ENCODE results near the gene NOP9.

- TF ChIP-seq CTCF (IDR thresholded peaks at IDR 0.05; ENCODE audit: borderline replicate concordance, extremely low read depth, low read length, poor library complexity, severe bottlenecking) (no peak), EZH2 (IDR thresholded peaks at IDR 0.05; ENCODE audit: borderline replicate concordance, low read depth, low read length, severe bottlenecking) (no peak)
Observed at GRCh38 chr14:24262821-24263733, 36.6 kb upstream of the NOP9 start, which contains the start of gene TGM1.
